Nephron progenitor cell (in vitro differentiated cells): ENCODE results near the gene CPT2.

Source experiments
- DNase-seq: peaks from one replicate; pipeline ENCODE4 v3.0.0; 2021
- H3K27ac Mint-ChIP-seq: 2 replicates; pipeline ENCODE4 v1.8.0; 2021; ENCODE audit warnings: mild to moderate bottlenecking, moderate library complexity, mixed read lengths
- H3K27me3 Mint-ChIP-seq: 2 replicates; pipeline ENCODE4 v1.8.0; 2021; ENCODE audit warnings: mild to moderate bottlenecking, low read depth, mixed read lengths; ENCODE audit not compliant: poor library complexity
- H3K36me3 Mint-ChIP-seq: 2 replicates; pipeline ENCODE4 v1.8.0; 2021; ENCODE audit warnings: low read depth, mixed read lengths
- H3K4me1 Mint-ChIP-seq: 2 replicates; pipeline ENCODE4 v1.8.0; 2021; ENCODE audit warnings: mixed read lengths
- H3K4me3 Mint-ChIP-seq: 2 replicates; pipeline ENCODE4 v1.8.0; 2021; ENCODE audit warnings: mild to moderate bottlenecking, moderate library complexity, mixed read lengths
- H3K9me3 Mint-ChIP-seq: 2 replicates; pipeline ENCODE4 v1.8.0; 2021; ENCODE audit warnings: mild to moderate bottlenecking, moderate library complexity, mixed read lengths
- CTCF ChIP-seq: fragments of 200-600 bp; sonication (generic); IDR thresholded peaks from 2 replicates; pipeline ENCODE4 v1.5.0; 2021; ENCODE audit warnings: antibody characterized with exemption

CPT2 gene

GRCh38 chr1:53262000-53262399, 65.4 kb downstream of the CPT2 start:
- Mint-ChIP-seq H3K4me3 (no peak overlapping the region), H3K4me1 (no peaks in the 10 kb centered on the region), H3K27ac (no peak overlapping the region), H3K9me3 (no peaks in the 10 kb centered on the region), H3K27me3 (peaks cover 3% of the 10 kb centered on the region), H3K36me3 (peaks cover 36% of the 10 kb centered on the region)
- no peak for TF ChIP-seq CTCF
- DNase-seq: no peak
